PC-9 (cell line): ENCODE measurements around the gene PIKFYVE.

Experiments used
- EZH2 ChIP-seq: fragments of 200-600 bp; sonication (generic); IDR thresholded peaks from 2 replicates; pipeline ENCODE4 v1.8.0; 2017; ENCODE audit warnings: antibody characterized with exemption, low read depth
- TF ChIP-seq, protein P1 (sequence below): fragments of 200-600 bp; sonication (generic); conservative IDR thresholded peaks from 2 replicates; pipeline ENCODE4 v1.6.1; 2017; ENCODE audit warnings: mixed run types, antibody characterized with exemption, mild to moderate bottlenecking, moderate library complexity

DNA sequence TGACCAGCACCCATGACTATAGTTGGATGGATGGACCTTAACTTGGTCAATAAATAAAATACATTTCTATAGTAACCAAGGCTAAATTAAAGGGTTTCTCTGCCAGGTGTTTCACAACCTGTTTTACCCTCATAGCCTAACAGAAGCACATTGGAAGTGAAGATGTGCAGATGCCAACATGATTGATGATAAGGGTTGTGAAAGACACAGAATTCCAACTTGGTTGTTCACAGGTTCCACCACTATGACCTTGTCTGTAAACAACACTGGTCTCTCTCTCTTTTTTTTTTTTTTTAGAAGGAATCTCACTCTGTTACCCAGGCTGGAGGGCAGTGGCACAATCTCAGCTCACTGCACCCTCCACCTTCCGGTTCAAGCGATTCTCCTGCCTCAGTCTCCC lies 103.0 kb downstream of the PIKFYVE start:
- TF ChIP-seq, protein P1, sequence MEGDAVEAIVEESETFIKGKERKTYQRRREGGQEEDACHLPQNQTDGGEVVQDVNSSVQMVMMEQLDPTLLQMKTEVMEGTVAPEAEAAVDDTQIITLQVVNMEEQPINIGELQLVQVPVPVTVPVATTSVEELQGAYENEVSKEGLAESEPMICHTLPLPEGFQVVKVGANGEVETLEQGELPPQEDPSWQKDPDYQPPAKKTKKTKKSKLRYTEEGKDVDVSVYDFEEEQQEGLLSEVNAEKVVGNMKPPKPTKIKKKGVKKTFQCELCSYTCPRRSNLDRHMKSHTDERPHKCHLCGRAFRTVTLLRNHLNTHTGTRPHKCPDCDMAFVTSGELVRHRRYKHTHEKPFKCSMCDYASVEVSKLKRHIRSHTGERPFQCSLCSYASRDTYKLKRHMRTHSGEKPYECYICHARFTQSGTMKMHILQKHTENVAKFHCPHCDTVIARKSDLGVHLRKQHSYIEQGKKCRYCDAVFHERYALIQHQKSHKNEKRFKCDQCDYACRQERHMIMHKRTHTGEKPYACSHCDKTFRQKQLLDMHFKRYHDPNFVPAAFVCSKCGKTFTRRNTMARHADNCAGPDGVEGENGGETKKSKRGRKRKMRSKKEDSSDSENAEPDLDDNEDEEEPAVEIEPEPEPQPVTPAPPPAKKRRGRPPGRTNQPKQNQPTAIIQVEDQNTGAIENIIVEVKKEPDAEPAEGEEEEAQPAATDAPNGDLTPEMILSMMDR, result no peak
- no peak for TF ChIP-seq EZH2
